DMS153 treated with DMSO at 0.1 percent for 48 hours (cell line): ENCODE data around the gene CRABP2.
A peak's percentile ranks its signal among the peaks of the same experiment; 100 is the strongest.

Experiments used
- DNase-seq: peaks from one replicate; lab custom pipeline; 2025; ENCODE audit not compliant: unreplicated experiment; lab: John Stamatoyannopoulos, UW

CRABP2 gene

GRCh38 chr1:156705321-156705917 lies at the start of gene CRABP2:
Gene CRABP2, minus strand, starts transcription at chr1:156705583. Its CDS starts 137 bp downstream, at chr1:156705446.
- peak; percentile 67 for DNase-seq

GRCh38 chr1:156754219-156754618 lies 48.8 kb upstream of the CRABP2 start:
- no peak for DNase-seq

- DNase-seq, result no peak
Measured at GRCh38 chr1:156752843-156753482, 47.6 kb upstream of the CRABP2 start.

- peak; percentile 85 for DNase-seq
Measured at GRCh38 chr1:156751757-156752481, 46.5 kb upstream of the CRABP2 start.

GRCh38 chr1:156751451-156751756 lies 46.0 kb upstream of the CRABP2 start, which contains the start of gene HDGF:
Gene HDGF, minus strand, starts transcription at chr1:156751675. Its CDS starts 246 bp downstream, at chr1:156751429.
- DNase-seq, result no peak

- no peak for DNase-seq
Measured at GRCh38 chr1:156750711-156751450, 45.5 kb upstream of the CRABP2 start.

GRCh38 chr1:156750191-156750672 lies 44.8 kb upstream of the CRABP2 start:
- DNase-seq, result no peak

- DNase-seq, result no peak
Measured at GRCh38 chr1:156749419-156750118, 44.2 kb upstream of the CRABP2 start.

GRCh38 chr1:156748670-156749418 lies 43.5 kb upstream of the CRABP2 start:
- DNase-seq, result no peak

- no peak for DNase-seq
Measured at GRCh38 chr1:156747742-156748669, 42.6 kb upstream of the CRABP2 start.

GRCh38 chr1:156746728-156747631 lies 41.6 kb upstream of the CRABP2 start:
- peak; percentile 84 for DNase-seq

GRCh38 chr1:156746406-156746727 lies 41.0 kb upstream of the CRABP2 start:
- no peak for DNase-seq

GRCh38 chr1:156745881-156746280 lies 40.5 kb upstream of the CRABP2 start:
- no peak for DNase-seq

- no peak for DNase-seq
Measured at GRCh38 chr1:156744786-156745419, 39.5 kb upstream of the CRABP2 start.

GRCh38 chr1:156744344-156744743 lies 39.0 kb upstream of the CRABP2 start:
- DNase-seq, result no peak

- no peak for DNase-seq
Measured at GRCh38 chr1:156743367-156744302, 38.3 kb upstream of the CRABP2 start.

GRCh38 chr1:156742801-156743200 lies 37.4 kb upstream of the CRABP2 start:
- no peak for DNase-seq
